Bone marrow (tissue), 2 donors: ENCODE data around the gene IFNL2.
A peak's percentile ranks its signal among the peaks of the same experiment; 100 is the strongest.
"Not testable (repeated sequence)": the region's sequence is repeated elsewhere in the genome, so short reads cannot be mapped to it uniquely, and the experiment has no call there.

Experiments
- DNase-seq, 2 donors: peaks; one replicate each; lab custom pipeline; 2025; lab: John Stamatoyannopoulos, UW

IFNL2 gene

DNA sequence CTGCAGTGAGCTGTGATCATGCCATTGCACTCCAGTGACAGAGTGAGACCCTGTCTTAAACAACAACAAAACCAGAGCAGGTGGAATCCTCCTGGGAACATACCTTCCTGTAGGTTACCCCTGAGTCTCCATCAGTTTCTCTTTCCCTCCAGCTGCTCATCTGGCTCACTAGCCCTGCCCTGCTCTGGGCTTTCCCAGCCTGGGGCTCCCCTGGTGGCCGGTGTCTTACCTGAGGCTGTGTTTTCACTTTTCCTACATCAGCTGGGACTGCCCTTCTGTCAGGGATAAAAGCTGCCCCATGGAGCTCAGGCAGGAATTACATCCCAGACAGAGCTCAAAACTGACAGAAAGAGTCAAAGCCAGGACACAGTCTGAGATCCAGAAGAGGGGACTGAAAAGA, at the start of gene IFNL2:
Gene IFNL2 (plus strand): TSS at position 312 of the 400 bp plus-strand sequence. CDS start 173 bp downstream, outside the sequence.
- not testable (repeated sequence) for DNase-seq

DNA sequence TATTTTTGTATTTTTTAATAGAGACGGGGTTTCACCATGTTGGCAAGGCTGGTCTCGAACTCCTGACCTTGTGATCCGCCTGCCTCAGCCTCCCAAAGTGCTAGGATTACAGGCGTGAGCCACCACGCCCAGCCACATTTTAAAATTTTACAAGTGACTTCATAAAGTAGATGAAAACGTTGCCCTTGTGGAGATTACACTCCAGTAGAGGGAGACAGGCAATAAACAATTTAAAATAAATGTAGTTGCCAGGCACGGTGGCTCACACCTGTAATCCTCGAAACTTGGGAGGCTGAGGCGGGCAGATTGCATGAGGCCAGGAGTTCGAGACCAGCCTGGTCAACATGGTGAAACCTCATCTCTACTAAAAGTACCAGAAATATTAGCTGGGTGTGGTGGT, 49.1 kb upstream of the IFNL2 start:
- not testable (repeated sequence) for DNase-seq

GRCh38 chr19:39223703-39224279, 44.4 kb upstream of the IFNL2 start:
- peak in 1 of 2 donors; percentile 2 for DNase-seq

- peak in 1 of 2 donors; percentile 30 for DNase-seq
Measured at GRCh38 chr19:39224910-39225309, 43.3 kb upstream of the IFNL2 start.

GRCh38 chr19:39230096-39230764, 38.0 kb upstream of the IFNL2 start:
- no peak for DNase-seq

GRCh38 chr19:39232708-39233107, 35.5 kb upstream of the IFNL2 start:
- no peak for DNase-seq

GRCh38 chr19:39236527-39236926, 31.7 kb upstream of the IFNL2 start:
- DNase-seq = no peak

- no peak for DNase-seq
Measured at GRCh38 chr19:39237200-39238184, 30.7 kb upstream of the IFNL2 start.

GRCh38 chr19:39238209-39238608, 30.0 kb upstream of the IFNL2 start:
- no peak for DNase-seq

- no peak for DNase-seq
Measured at GRCh38 chr19:39238944-39239343, 29.3 kb upstream of the IFNL2 start.

DNA sequence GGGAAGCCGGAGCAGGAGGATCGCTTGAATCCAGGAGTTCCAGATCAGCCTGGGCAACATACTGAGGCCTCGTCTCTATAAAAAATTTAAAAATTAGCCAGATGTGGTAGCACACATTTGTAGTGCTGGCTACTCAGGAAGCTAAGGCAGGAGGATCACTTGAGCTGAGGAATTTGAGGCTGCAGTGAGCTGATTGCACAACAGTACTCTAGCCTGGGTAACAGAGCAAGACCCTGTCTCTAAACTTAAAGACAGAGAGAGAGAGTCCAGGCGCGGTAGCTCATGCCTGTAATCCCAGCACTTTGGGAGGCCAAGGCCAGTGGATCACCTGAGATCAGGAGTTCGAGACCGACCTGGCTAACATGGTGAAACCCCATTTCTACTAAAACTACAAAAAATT, 27.8 kb upstream of the IFNL2 start:
- DNase-seq = no peak

DNA sequence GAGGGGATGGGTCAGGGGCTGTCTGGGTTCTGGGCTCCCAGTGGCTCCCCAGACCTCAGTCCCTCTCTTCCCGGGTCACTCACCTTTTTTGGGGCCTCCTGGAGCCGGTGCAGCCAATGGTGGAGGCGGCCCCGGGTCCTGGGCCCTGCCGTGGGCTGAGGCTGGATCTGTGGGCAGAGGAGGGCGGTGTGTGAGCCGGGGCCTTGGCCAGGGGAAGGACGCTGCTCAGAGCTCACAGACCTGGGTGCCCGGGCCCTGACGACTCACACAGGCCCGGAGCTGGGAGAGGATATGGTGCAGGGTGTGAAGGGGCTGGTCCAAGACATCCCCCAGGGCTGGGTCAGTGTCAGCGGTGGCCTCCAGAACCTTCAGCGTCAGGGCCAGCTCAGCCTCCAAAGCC, 24.5 kb upstream of the IFNL2 start:
- DNase-seq = not testable (repeated sequence)

DNA sequence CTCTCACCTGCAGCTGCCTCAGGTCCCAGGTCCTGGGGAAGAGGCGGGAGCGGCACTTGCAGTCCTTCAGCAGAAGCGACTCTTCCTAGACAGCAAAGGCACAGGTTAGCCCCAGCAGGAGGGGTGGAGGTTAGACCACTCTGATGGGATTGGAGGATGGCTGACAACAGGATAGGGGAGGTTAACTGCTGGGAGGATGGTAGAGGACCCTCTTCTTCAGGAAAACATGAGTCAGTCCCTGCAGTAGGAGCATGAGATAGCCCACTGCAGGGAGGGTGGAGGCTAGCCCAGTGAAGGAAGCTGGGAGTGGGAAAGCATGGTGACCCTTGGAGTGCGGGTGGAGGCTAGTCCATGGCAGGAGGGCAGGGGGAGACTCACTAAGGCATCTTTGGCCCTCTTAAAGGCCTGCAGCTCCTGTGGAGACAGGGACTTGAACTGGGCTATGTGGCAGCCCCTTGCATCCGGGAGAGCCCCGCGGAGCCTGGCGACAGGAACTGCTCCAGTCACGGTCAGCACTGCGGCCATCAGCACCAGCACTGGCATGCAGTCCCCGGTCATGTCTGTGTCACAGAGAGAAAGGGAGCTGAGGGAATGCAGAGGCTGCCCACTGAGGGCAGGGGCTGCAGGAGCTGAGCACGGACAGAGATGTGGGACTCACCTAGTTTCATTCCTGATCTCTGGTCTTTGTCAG, 23.6 kb upstream of the IFNL2 start, which contains the start of gene IFNL3:
Gene IFNL3 (minus strand): TSS at position 597 of the 691 bp plus-strand sequence. CDS start 39 bp downstream, at position 558.
- not testable (repeated sequence) for DNase-seq

DNA sequence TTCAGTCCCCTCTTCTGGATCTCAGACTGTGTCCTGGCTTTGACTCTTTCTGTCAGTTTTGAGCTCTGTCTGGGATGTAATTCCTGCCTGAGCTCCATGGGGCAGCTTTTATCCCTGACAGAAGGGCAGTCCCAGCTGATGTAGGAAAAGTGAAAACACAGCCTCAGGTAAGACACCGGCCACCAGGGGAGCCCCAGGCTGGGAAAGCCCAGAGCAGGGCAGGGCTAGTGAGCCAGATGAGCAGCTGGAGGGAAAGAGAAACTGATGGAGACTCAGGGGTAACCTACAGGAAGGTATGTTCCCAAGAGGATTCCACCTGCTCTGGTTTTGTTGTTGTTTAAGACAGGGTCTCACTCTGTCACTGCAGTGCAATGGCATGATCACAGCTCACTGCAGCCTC, 23.0 kb upstream of the IFNL2 start:
- DNase-seq = not testable (repeated sequence)

DNA sequence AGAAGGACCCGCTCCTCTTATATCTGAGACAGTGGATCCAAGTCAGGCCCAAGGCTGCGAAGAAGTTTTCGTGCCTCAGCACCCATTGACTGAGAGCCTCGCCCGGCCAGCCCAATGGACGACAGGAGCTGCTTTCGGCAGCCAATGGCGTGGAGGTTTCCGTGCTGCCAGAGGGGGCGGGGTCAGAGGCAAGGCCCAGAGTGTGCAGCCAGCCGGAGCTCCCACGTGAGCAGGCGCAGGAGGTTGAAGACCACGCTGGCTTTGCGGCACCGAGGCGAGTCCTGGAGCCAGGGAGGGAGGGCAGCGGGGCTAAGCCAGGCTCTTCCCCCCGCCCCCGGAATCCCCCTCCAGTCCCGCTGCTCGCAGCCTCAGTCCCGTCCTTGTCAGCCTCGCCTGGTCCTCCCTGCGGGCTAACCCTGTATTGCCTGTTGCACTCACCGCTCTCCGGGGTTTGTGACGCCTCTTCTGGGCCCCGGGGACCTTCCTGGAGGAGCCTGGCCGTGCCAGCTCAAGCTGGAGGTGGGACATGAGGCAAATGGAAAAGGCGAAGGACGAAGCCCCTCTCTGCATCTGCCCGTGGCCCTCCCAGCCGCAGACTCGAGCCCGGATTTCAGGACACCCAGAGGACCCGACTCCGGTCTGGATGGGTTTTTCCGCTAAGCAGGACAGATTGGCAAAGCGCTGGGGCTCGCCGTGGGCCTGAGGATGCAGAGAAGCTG, 21.1 kb upstream of the IFNL2 start:
- DNase-seq = no peak

DNA sequence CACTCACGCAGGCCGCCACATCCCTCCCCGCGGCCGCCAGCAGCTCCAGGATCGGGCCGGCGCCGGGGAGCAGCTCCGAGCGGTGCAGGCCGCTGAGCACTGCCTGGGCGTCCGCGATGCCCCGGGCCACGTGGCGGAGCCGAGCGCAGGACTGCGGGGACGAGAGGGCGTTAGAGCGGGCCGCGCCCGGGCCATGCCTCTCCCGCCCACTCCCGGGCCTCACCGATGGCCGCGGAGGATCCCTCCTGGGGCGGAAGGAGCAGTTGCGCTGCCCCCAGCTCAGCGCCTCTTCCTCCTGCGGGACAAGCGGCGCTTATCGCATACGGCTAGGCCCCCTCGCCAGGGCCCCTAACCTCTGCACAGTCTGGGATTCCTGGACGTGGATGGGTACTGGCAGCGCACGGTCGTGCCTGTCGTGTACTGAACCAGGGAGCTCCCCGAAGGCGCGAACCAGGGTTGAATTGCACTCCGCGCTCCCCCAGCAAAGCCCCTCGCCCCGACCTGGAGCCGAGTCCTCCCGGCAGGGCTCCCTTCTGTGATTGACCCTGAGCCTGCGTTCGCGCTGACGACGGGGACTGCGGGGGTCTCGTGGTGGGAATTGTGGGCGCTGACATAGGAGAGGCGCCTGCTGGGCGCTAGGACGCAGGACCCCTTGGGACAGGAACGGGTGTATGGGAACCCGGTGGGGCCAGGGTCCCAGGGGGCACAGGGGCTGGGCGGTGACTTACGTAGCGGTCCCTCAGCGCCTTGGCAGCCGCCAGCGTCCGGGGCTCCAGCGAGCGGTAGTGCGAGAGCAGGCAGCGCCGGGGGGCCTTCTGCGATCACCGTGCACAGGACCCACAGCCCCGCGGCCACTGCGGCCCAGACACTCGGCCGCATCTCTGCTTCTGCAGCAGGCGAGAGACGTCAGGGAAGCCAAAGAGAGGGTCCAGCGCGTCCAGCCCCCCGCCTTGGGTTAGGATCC, 20.2 kb upstream of the IFNL2 start:
- DNase-seq = no peak

DNA sequence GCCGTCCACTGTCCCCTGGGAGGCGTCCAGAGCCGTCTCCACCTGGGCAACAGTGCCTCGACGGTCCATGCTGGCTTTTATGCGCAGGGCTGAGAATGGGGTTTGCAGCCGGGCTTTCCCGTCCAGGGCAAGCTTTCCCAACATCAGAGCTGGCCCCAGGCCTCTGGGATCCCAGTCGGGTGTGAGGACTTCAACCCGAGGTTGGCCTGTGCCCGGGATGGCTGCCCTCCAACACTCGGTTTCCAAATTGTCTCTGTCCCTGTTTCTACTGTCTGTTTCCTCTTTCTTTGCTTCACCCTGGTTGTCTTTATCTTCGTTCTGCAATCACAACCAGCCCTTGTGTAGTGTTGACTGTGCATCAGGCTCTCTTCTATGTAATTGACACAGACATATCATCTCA, 19.4 kb upstream of the IFNL2 start, which contains the start of gene IFNL4:
Gene IFNL4 (minus strand): TSS at position 51 of the 400 bp plus-strand sequence.
- no peak for DNase-seq

DNA sequence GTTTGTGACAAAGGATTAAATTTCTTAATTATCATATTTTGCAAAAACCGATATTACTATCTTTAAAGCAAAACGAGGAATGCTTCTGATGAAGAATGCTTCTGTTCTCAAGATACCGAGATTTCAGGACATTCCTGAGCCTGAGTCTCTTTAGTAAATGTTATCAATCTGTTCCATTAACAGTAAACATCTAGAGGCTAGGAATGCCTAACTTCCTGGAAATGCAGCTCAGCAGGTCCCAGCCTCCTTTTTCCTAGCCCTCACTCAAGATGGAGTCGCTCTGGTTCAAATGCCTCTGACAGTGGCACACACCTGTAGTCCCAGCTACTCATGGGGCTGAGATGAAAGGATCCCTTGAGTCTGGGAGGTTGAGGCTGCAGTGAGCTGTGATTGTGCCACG, 17.1 kb upstream of the IFNL2 start:
- no peak for DNase-seq

GRCh38 chr19:39251846-39252245, 16.4 kb upstream of the IFNL2 start:
- no peak for DNase-seq

GRCh38 chr19:39252458-39252857, 15.7 kb upstream of the IFNL2 start:
- DNase-seq = no peak
